ENCODE measurements around the gene GINS3.

GRCh38 chr16:58426966-58427365, 34.7 kb downstream of the GINS3 start:
- no peak for TF ChIP-seq CTCF (IDR thresholded peaks at IDR 0.05 in 4 of 5, conservative IDR thresholded peaks at IDR 0.05 in 1 of 5)
- TF ChIP-seq POLR2A (IDR thresholded peaks at IDR 0.05), result no peak

Data from gastrocnemius medialis (tissue), 4 donors.